Fibroblast of lung (primary cell): ENCODE data around the gene TNP2. TPM values are rescaled to one million over a fixed set of nuclear protein-coding genes. Genes with fewer than 3 reads are reported as not detected.

Experiments
- DNase-seq, 2 donors: peaks; one replicate each; pipeline versions ENCODE4 v3.0.0 to v3.0.0-alpha.2; 2010; ENCODE audit warnings: low read depth in 2 of 2
- H2AFZ ChIP-seq: 2 replicates; pipeline ENCODE4 v1.5.1; 2012; ENCODE audit warnings: low read length, control low read depth, inconsistent platforms
- H3K27ac ChIP-seq: 2 replicates; pipeline ENCODE4 v1.5.1; 2011; ENCODE audit warnings: low read length, control low read depth; ENCODE audit not compliant: insufficient read depth
- H3K27me3 ChIP-seq: 2 replicates; pipeline ENCODE4 v1.5.1; 2011; ENCODE audit warnings: mild to moderate bottlenecking, low read length; ENCODE audit not compliant: control insufficient read depth, insufficient read depth
- H3K36me3 ChIP-seq: 2 replicates; pipeline ENCODE4 v1.5.1; 2011; ENCODE audit warnings: low read length; ENCODE audit not compliant: control insufficient read depth, insufficient read depth
- H3K4me1 ChIP-seq: 2 replicates; pipeline ENCODE4 v1.5.1; 2011; ENCODE audit warnings: low read length; ENCODE audit not compliant: control insufficient read depth, insufficient read depth; ENCODE audit errors: extremely low read depth
- H3K4me2 ChIP-seq: 2 replicates; pipeline ENCODE4 v1.5.1; 2011; ENCODE audit warnings: low read length, control low read depth; ENCODE audit not compliant: insufficient read depth; ENCODE audit errors: extremely low read depth
- H3K4me3 ChIP-seq, 4 experiments: fragments of 200-600 bp in 1 of 4; sonication (generic) in 1 of 4; replicated peaks in 1 of 4; 2 replicates each; pipeline ENCODE4 v1.5.1; 2011 to 2016; ENCODE audit warnings: low read length in 4 of 4, low read depth in 3 of 4, mild to moderate bottlenecking in 3 of 4, control low read depth in 2 of 4, inconsistent platforms in 1 of 4, mixed read lengths in 1 of 4; ENCODE audit not compliant: insufficient read depth in 1 of 4; ENCODE audit errors: control extremely low read depth in 1 of 4
- H3K79me2 ChIP-seq: 2 replicates; pipeline ENCODE4 v1.5.1; 2012; ENCODE audit warnings: mild to moderate bottlenecking, low read length, inconsistent platforms; ENCODE audit not compliant: control insufficient read depth, insufficient read depth
- H3K9ac ChIP-seq: 2 replicates; pipeline ENCODE4 v1.5.1; 2011; ENCODE audit warnings: mild to moderate bottlenecking, low read length, control low read depth; ENCODE audit not compliant: insufficient read depth
- H3K9me3 ChIP-seq: 2 replicates; pipeline ENCODE4 v1.5.1; 2012; ENCODE audit warnings: low read depth, low read length; ENCODE audit not compliant: control insufficient read depth, insufficient read depth
- H4K20me1 ChIP-seq: 2 replicates; pipeline ENCODE4 v1.5.1; 2011; ENCODE audit warnings: low read length; ENCODE audit not compliant: control insufficient read depth, insufficient read depth; ENCODE audit errors: extremely low read depth
- CTCF ChIP-seq, 2 donors: IDR thresholded peaks in 1 of 2; conservative IDR thresholded peaks in 1 of 2; 1 replicate in 1 of 2; 2 replicates in 1 of 2; pipeline ENCODE4 v1.5.1; 2011 to 2012; ENCODE audit warnings: low read length in 2 of 2, control low read depth in 1 of 2, inconsistent platforms in 1 of 2, low read depth in 1 of 2, mild to moderate bottlenecking in 1 of 2
- EZH2 ChIP-seq: IDR thresholded peaks from 2 replicates; pipeline ENCODE4 v1.5.1; 2012; ENCODE audit warnings: low read length, control low read depth, mild to moderate bottlenecking; ENCODE audit errors: missing control alignments
- polyA minus RNA-seq: library from RNA; depleted of rRNA, polyadenylated mRNA; stranded (reverse); fragments of >200 nt; gene quantifications from 2 replicates; pipeline ENCODE4 v1.2.3, GENCODE V29; 2011; ENCODE audit warnings: low replicate concordance
- polyA plus RNA-seq, 2 donors: library from polyadenylated mRNA; depleted of rRNA in 1 of 2; stranded (reverse) in 1 of 2; unstranded in 1 of 2; fragments of >200 nt; gene quantifications; 2 replicates each; pipeline ENCODE4 v1.2.1, GENCODE V29; 2011 to 2012; ENCODE audit warnings: missing spikeins in 1 of 2
- total RNA-seq: library from RNA; depleted of rRNA; stranded (reverse); fragments of >200 nt; gene quantifications from 2 replicates; pipeline ENCODE4 v1.2.1, GENCODE V29; 2014

Gene TNP2
- total RNA-seq (not detected in 2 replicates), polyA plus RNA-seq (not detected in 2 replicates), polyA minus RNA-seq (not detected in 2 replicates)
- not detected in 2 replicates for polyA plus RNA-seq (2012)

GRCh38 chr16:11268921-11269375 is at the start of gene TNP2:
TNP2 (minus strand) TSS chr16:11269325; CDS start chr16:11269262, 63 bp downstream.
- H2AFZ ChIP-seq = no peak within 1 kb of the TSS
- H3K4me1 ChIP-seq = no peaks in the 10 kb centered on the region
- H3K36me3 ChIP-seq = no peaks in the 10 kb centered on the region
- H3K4me2 ChIP-seq = no peak within 1 kb of the TSS
- no peak within 1 kb of the TSS for H3K27ac ChIP-seq
- no peaks in the 10 kb centered on the region for H3K27me3 ChIP-seq
- H3K9me3 ChIP-seq = no peaks in the 10 kb centered on the region
- no peaks in the 10 kb centered on the region for H4K20me1 ChIP-seq
- no peak within 1 kb of the TSS for H3K4me3 ChIP-seq
- no peaks in the 10 kb centered on the region for H3K79me2 ChIP-seq
- no peak within 1 kb of the TSS for H3K9ac ChIP-seq
- TF ChIP-seq CTCF (conservative IDR thresholded peaks at IDR 0.05 in 1 of 2, IDR thresholded peaks at IDR 0.05 in 1 of 2; ENCODE audit: low read depth in 1 of 2, low read length in 2 of 2) (no peak), EZH2 (no peak)
- DNase-seq = no peak

GRCh38 chr16:11318817-11319216 is 49.7 kb upstream of the TNP2 start:
- Histone ChIP-seq H3K27ac (no peak overlapping the region), H3K79me2 (no peaks in the 10 kb centered on the region), H3K27me3 (no peaks in the 10 kb centered on the region), H3K4me1 (no peaks in the 10 kb centered on the region), H2AFZ (no peak overlapping the region), H4K20me1 (no peaks in the 10 kb centered on the region), H3K4me3 (no peak overlapping the region), H3K9me3 (no peaks in the 10 kb centered on the region), H3K4me2 (no peak overlapping the region), H3K36me3 (no peaks in the 10 kb centered on the region), H3K9ac (no peak overlapping the region)
- TF ChIP-seq CTCF (conservative IDR thresholded peaks at IDR 0.05 in 1 of 2, IDR thresholded peaks at IDR 0.05 in 1 of 2; ENCODE audit: low read depth in 1 of 2, low read length in 2 of 2) (no peak), EZH2 (no peak)
- DNase-seq = no peak

GRCh38 chr16:11316331-11317015 is 47.3 kb upstream of the TNP2 start:
- no peak overlapping the region for H3K4me2 ChIP-seq
- no peak overlapping the region for H2AFZ ChIP-seq
- DNase-seq = peak in 1 of 2 donors; percentile 59
- H3K36me3 ChIP-seq = no peaks in the 10 kb centered on the region
- no peak overlapping the region for H3K4me3 ChIP-seq
- H3K9ac ChIP-seq = no peak overlapping the region
- H3K27ac ChIP-seq = no peak overlapping the region
- no peaks in the 10 kb centered on the region for H3K27me3 ChIP-seq
- no peaks in the 10 kb centered on the region for H3K79me2 ChIP-seq
- H3K9me3 ChIP-seq = no peaks in the 10 kb centered on the region
- TF ChIP-seq EZH2 = no peak
- no peak for TF ChIP-seq CTCF (conservative IDR thresholded peaks at IDR 0.05 in 1 of 2, IDR thresholded peaks at IDR 0.05 in 1 of 2; ENCODE audit: low read depth in 1 of 2, low read length in 2 of 2)
- no peaks in the 10 kb centered on the region for H4K20me1 ChIP-seq
- peaks cover 7% of the 10 kb centered on the region for H3K4me1 ChIP-seq
